ENCODE data around the gene SARS2. TPM values are rescaled to one million over a fixed set of nuclear protein-coding genes. Genes with fewer than 3 reads are reported as not detected.

SARS2 gene
- total RNA-seq, 4 donors from 2014 or later, result 18.2 to 134 (median 38.4) TPM

- peak; percentile 99 to 100 (median 100) for DNase-seq
Observed at GRCh38 chr19:38899447-38900201, 30.9 kb downstream of the SARS2 start, which contains the start of the genes NFKBIB and SIRT2. Gene NFKBIB, plus strand, starts transcription at chr19:38899969. Its CDS starts 64 bp downstream, at chr19:38900033. Gene SIRT2, minus strand, starts transcription at chr19:38899618. Its CDS starts 97 bp downstream, at chr19:38899521.

GRCh38 chr19:38898788-38899446, 31.6 kb downstream of the SARS2 start:
- Histone ChIP-seq H3K27me3 (no peaks in the 10 kb centered on the region), H3K4me1 (peaks cover 0 to 25% (median 3%) of the 10 kb centered on the region in 4 donors), H3K9me3 (no peaks in the 10 kb centered on the region), H3K27ac (peak overlapping the region; percentile 82 to 89 (median 88)), H3K4me3 (peak overlapping the region; percentile 70 to 88 (median 80)), H3K36me3 (no peaks in the 10 kb centered on the region)
- peak in 1 of 3 donors; percentile 52 for DNase-seq
- TF ChIP-seq POLR2A (IDR thresholded peaks at IDR 0.05) (no peak), CTCF (IDR thresholded peaks at IDR 0.05) (no peak)

More at GRCh38 chr19:38899447-38900201, 30.9 kb downstream of the SARS2 start, which contains the start of the genes NFKBIB and SIRT2:
- Histone ChIP-seq H3K36me3 (no peaks in the 10 kb centered on the region), H3K4me3 (peak within 1 kb of the TSS; percentile 70 to 88 (median 80)), H3K9me3 (no peaks in the 10 kb centered on the region), H3K4me1 (peaks cover 0 to 25% (median 3%) of the 10 kb centered on the region in 4 donors), H3K27me3 (no peaks in the 10 kb centered on the region), H3K27ac (peak within 1 kb of the TSS; percentile 87 to 93 (median 90))
- TF ChIP-seq CTCF (IDR thresholded peaks at IDR 0.05) (no peak), POLR2A (IDR thresholded peaks at IDR 0.05) (peak; percentile 89 to 95)

- Histone ChIP-seq H3K4me1 (peaks cover 0 to 11% (median 3%) of the 10 kb centered on the region in 4 donors), H3K27me3 (no peaks in the 10 kb centered on the region), H3K4me3 (no peak overlapping the region), H3K36me3 (peaks cover 0 to 18% (median 0%) of the 10 kb centered on the region in 3 donors), H3K27ac (no peak overlapping the region), H3K9me3 (no peaks in the 10 kb centered on the region)
- no peak for TF ChIP-seq POLR2A (IDR thresholded peaks at IDR 0.05)
- TF ChIP-seq CTCF (IDR thresholded peaks at IDR 0.05), result no peak
- no peak for DNase-seq
Observed at GRCh38 chr19:38894968-38895367, 35.6 kb downstream of the SARS2 start.

- H3K36me3 ChIP-seq, result peaks cover 0 to 34% (median 0%) of the 10 kb centered on the region in 3 donors
- H3K9me3 ChIP-seq, result no peaks in the 10 kb centered on the region
- TF ChIP-seq POLR2A (IDR thresholded peaks at IDR 0.05) (no peak), CTCF (IDR thresholded peaks at IDR 0.05) (no peak)
- H3K4me1 ChIP-seq, result peaks cover 0 to 5% (median under 1%) of the 10 kb centered on the region in 4 donors
- DNase-seq, result no peak
- no peak overlapping the region for H3K4me3 ChIP-seq
- no peak overlapping the region for H3K27ac ChIP-seq
- H3K27me3 ChIP-seq, result no peaks in the 10 kb centered on the region
Observed at GRCh38 chr19:38893341-38893771, 37.2 kb downstream of the SARS2 start.

- Histone ChIP-seq H3K27me3 (no peaks in the 10 kb centered on the region), H3K9me3 (no peaks in the 10 kb centered on the region), H3K4me1 (no peaks in the 10 kb centered on the region), H3K27ac (no peak overlapping the region), H3K36me3 (peaks cover 0 to 39% (median 0%) of the 10 kb centered on the region in 3 donors), H3K4me3 (no peak overlapping the region)
- TF ChIP-seq POLR2A (IDR thresholded peaks at IDR 0.05) (no peak), CTCF (IDR thresholded peaks at IDR 0.05) (no peak)
- DNase-seq, result no peak
Observed at GRCh38 chr19:38892841-38893240, 37.7 kb downstream of the SARS2 start.

Measured in Peyer's patch (tissue), 4 donors.